HTR-8/SVneo (cell line): ENCODE results near the gene ELOB.

Experiments
- DNase-seq: peaks from one replicate; pipeline ENCODE4 v3.0.0; 2011; ENCODE audit warnings: low spot score, mixed read lengths; ENCODE audit not compliant: insufficient read length
- FAIRE-seq: peaks from 2 replicates; lab custom pipeline; 2011; peaks lifted over from hg19 to GRCh38; lab: Jason Lieb, UNC

ELOB gene

GRCh38 chr16:2811703-2812471 lies 34.8 kb upstream of the ELOB start:
- DNase-seq (no peak), FAIRE-seq (no peak)

DNA sequence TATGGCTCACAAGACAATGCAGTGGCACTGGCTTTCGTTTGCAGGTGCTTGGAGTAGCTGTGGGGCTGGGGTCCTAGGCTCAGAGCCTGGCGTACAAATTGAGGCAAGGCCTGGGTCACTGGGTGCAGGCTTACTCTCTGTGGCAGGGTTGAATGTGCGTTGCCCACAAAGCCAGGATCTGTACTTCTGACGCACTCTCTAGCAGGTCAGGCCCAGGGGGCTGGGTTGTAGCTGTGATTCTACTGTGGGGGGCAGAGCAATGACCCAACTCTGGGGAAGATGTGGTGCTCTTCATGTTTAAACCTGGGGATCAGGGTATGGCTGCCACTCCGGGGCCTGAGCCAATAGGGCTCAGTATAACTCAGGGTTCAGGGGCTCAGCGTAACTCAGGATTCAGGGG lies 33.6 kb upstream of the ELOB start:
- no peak for DNase-seq
- no peak for FAIRE-seq

- no peak for DNase-seq
- no peak for FAIRE-seq
These were observed 32.2 kb upstream of the ELOB start for GRCh38 chr16:2809149-2809760.

DNA sequence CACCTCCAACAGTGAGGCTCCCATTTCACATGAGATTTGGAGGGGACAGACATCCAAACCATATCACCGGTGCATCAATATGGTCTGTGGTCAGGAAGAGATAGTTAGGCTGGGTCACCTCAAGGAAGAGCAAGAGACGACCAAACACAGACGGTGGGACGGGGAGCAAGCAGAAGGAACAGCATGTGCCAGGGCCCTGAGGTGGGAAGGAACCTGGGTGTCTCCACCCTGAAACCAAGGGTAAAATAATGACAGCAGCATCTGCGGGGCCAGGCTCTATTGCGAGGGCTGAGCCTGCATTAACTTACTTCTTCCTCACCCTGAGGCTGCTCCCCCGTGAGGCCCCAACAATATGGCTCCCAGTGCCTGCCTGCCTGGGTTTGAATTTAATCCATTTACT lies 31.1 kb upstream of the ELOB start:
- no peak for FAIRE-seq
- DNase-seq: no peak

- no peak for FAIRE-seq
- no peak for DNase-seq
These were observed 29.2 kb upstream of the ELOB start for GRCh38 chr16:2806286-2806685.

DNA sequence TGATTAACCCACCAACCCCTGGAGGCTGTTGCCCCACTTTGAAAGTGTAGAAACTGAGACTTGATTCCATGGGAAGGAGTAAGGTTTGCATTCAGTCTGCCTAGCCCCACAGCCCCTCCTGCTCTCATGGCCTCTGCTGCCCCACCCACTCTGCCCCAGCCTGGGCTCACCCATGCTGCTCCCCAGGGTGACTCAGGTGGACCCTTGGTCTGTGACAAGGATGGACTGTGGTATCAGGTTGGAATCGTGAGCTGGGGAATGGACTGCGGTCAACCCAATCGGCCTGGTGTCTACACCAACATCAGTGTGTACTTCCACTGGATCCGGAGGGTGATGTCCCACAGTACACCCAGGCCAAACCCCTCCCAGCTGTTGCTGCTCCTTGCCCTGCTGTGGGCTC lies 27.6 kb upstream of the ELOB start:
- no peak for FAIRE-seq
- no peak for DNase-seq

- FAIRE-seq (no peak), DNase-seq (no peak)
These were observed 26.6 kb upstream of the ELOB start for GRCh38 chr16:2803545-2804195.

DNA sequence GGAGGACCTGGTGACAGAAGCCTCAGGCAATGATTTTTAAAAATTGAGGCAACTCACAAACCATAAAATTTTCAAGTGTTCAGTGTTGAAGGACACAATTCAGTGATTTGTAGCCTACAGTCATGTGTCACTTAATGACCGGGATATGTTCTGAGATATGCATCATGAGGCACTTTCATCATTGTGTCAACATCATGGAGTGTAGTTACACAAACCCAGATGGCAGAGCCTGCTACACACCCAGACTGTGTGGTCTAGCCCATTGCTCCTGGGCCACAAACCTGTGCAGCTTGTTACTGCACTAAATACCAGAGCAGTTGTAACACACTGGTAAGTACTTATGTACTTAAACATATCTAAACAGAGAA lies 22.8 kb upstream of the ELOB start:
- DNase-seq: no peak
- no peak for FAIRE-seq

- DNase-seq: no peak
These were observed 22.3 kb upstream of the ELOB start for GRCh38 chr16:2799205-2799858.

DNA sequence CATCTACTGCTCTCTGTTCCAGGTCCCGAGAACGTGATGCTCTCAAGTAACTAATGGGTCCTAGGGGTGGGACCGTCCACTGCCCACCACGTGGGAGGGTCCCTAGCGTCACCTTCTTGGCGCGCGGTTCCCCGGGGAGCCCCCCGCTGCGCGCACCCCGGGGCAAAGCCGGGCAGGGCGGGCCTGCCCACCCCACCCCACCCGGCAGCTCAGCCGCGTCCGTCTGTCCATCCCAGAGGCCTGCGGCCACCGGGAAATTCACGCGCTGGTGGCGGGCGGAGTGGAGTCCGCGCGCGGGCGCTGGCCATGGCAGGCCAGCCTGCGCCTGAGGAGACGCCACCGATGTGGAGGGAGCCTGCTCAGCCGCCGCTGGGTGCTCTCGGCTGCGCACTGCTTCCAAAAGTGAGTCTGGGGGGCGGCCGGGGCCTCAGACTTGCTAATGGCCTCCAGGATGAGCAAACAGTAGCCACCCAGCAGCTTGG lies 21.7 kb upstream of the ELOB start:
- DNase-seq (no peak), FAIRE-seq (no peak)

More at GRCh38 chr16:2799205-2799858, 22.3 kb upstream of the ELOB start:
- FAIRE-seq: no peak

DNA sequence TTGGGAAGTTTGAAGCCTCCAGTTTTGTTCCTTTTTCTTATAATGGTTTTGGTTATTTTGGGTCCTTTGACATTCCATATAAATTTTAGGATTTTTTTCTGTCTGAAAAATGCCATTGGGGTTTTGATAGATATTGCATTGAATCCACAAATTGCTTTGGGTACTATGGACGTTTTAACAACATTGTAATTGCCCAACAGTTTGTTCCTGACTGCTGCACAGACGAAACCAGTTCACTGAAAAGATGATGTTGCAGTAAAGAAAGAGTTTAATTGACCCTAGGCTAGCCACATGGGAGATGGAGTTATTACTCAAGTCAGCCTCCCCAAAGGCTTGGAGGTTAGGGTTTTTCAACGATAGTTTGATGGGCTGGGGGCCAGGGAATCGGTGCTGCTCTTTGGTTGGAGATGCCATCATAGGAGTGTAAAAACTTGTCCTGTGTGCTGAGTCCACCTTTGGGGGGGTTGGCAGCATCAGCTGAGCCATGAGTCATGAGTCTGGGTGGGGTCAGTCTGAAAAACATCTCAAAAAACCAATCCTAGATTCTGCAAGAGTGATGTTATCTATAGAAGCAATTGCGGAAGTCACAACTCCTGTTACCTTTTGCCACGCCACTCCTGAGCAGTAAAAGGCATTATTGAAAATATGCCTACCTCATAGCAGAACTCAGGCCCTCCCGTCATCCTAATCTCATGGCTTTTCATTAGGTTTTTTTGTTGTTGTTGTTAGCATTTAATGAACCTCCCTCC lies 18.5 kb upstream of the ELOB start:
- FAIRE-seq: no peak
- no peak for DNase-seq

DNA sequence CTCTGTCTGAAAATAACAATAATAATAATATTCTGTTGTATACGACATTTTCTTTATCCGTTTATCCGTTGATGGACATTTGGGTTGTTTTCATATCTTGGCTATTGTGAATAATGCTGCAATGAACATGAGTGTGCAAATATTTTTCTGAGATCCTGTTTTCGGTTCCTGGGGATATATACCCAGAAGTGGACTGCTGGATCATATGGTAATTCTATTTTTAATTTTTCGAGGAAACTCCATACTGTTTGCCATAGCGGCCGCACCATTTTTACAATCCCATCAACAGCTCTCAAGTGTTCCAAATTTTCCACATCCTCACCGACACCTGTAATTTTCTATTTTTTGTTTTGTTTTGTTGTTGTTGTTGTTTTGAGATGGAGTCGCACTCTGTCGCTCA lies 15.9 kb upstream of the ELOB start:
- FAIRE-seq: no peak
- no peak for DNase-seq

DNA sequence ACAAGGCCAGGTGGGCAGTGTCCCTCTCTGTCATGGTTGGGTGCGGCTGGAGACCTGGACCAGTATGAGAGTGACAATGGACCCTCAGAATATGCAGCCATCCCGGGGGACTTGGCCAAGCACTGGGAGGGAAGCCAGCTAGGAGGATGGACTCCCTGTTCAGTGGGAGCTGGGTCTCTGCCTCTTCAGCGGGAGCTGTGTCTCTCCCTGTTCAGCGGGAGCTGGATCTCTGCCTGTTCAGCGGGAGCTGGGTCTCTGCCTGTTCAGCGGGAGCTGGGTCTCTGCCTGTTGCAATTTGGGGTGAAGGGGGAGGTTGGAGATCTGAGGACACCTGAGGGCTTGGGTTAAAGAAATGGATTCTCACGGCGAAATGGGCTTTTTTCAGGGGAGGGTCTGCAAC lies 14.1 kb upstream of the ELOB start:
- DNase-seq (no peak), FAIRE-seq (no peak)

DNA sequence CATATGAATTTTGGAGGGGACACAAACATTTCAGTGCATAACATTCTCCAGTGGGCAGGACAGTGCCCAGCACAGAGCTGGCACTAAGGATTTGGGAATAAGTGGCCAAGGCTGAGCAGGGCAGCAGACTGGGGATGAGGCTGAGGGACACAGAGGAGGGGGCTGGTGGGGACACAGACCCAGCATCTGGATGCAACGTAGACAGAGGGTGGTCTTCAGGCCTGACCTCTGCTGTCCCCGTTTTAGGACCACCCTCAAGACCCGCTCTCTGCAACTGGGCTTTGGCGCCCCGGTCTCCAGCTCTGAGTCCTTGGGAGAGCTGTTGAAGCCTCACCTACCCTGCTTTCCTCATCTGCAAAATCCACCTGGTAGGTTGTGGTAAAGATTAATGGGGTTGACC lies 13.6 kb upstream of the ELOB start:
- DNase-seq: no peak
- no peak for FAIRE-seq

GRCh38 chr16:2787961-2788360 lies 10.9 kb upstream of the ELOB start:
- FAIRE-seq: no peak

GRCh38 chr16:2787406-2787805 lies 10.3 kb upstream of the ELOB start, which contains the start of gene PRSS33:
PRSS33 (minus strand) TSS chr16:2787560; CDS start chr16:2786547, 1,013 bp downstream.
- FAIRE-seq (no peak), DNase-seq (no peak)

More at GRCh38 chr16:2787961-2788360, 10.9 kb upstream of the ELOB start:
- no peak for DNase-seq

DNA sequence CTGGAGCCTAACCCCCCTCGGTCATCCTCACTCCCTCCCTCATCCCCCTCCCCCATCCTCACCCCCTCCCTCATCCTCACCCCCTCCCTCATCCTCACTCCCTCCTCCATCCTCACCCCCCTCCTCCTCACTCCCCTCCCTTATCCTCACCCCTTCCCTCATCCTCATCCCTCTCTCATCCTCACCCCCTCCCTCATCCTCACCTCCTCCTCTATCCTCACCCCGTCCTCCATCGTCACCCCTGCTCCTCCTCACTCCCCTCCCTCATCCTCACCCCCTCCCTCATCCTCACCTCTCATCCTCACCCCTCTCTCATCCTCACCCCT lies 9.7 kb upstream of the ELOB start:
- DNase-seq (no peak), FAIRE-seq (no peak)

GRCh38 chr16:2786061-2786825 lies 9.2 kb upstream of the ELOB start:
- DNase-seq: no peak
- FAIRE-seq: no peak
